ENCODE data around the gene KHDC4. TPM values are rescaled to one million over a fixed set of nuclear protein-coding genes. Genes with fewer than 3 reads are reported as not detected.

Gene KHDC4
- total and polyA plus RNA-seq, 9 of the 15 experiments (the other 6 are each of a cell fraction or from before 2014, with no cell fraction given): 12.1 to 185 (median 65.6) TPM

- peak; percentile 61; the same call in 1 of the 2 replicates for TF ChIP-seq ZNF395 (CRISPR knock-in tag; IDR thresholded peaks at IDR 0.05)
- TF ChIP-seq CCNT2 (IDR thresholded peaks at IDR 0.05; ENCODE audit: borderline replicate concordance, extremely low read depth, insufficient read length, low read depth, low read length): peak; percentile 42
- TF ChIP-seq MAFG (tag; conservative IDR thresholded peaks at IDR 0.05): no peak
- TF ChIP-seq FOXK2 (conservative IDR thresholded peaks at IDR 0.05 in 1 of 2, IDR thresholded peaks at IDR 0.05 in 1 of 2; ENCODE audit: low read depth in 2 of 2): no peak; a peak in 1 of 4 replicates
- TF ChIP-seq CHD2 (IDR thresholded peaks at IDR 0.05; ENCODE audit: low read depth, low read length): no peak
- no peak for TF ChIP-seq SREBF2 (CRISPR knock-in tag; IDR thresholded peaks at IDR 0.05)
- TF ChIP-seq TAL1 (IDR thresholded peaks at IDR 0.05): no peak
- no peak for TF ChIP-seq ARHGAP35 (IDR thresholded peaks at IDR 0.05; ENCODE audit: partially characterized antibody)
- 0 out of 2 replicates have a peak, but pooled peaks have one; percentile 53 for TF ChIP-seq NFRKB (IDR thresholded peaks at IDR 0.05; ENCODE audit: low read depth)
- no peak for TF ChIP-seq HMG20B (CRISPR knock-in tag; IDR thresholded peaks at IDR 0.05)
- TF ChIP-seq RBM39 (optimal IDR thresholded peaks at IDR 0.05; ENCODE audit: low read depth, low read length): no peak
- TF ChIP-seq ZNF507 (tag; conservative IDR thresholded peaks at IDR 0.05): no peak
- TF ChIP-seq POLR2B (IDR thresholded peaks at IDR 0.05; ENCODE audit: low read depth, partially characterized antibody): peak; percentile 35
- TF ChIP-seq ID3 (CRISPR knock-in tag; IDR thresholded peaks at IDR 0.05): no peak
- TF ChIP-seq ID3 (tag; IDR thresholded peaks at IDR 0.05): no peak
- no peak for TF ChIP-seq MAFF (IDR thresholded peaks at IDR 0.05; ENCODE audit: low read length)
- no peak for TF ChIP-seq STAT6 (CRISPR knock-in tag; IDR thresholded peaks at IDR 0.05)
- TF ChIP-seq THRA (IDR thresholded peaks at IDR 0.05): no peak
- TF ChIP-seq PHF21A (IDR thresholded peaks at IDR 0.05; ENCODE audit: borderline replicate concordance, low read depth): peak; percentile 78; the same call in 1 of the 2 replicates
- TF ChIP-seq ZNF79 (CRISPR knock-in tag; IDR thresholded peaks at IDR 0.05; ENCODE audit: low read depth): no peak
- no peak for TF ChIP-seq MXI1 (IDR thresholded peaks at IDR 0.05; ENCODE audit: low read depth, low read length)
Measured at GRCh38 chr1:155976062-155976912, 42.1 kb upstream of the KHDC4 start (continued).

Data from K562 (cell line).